Ishikawa (cell line): ENCODE results near the gene MAP3K8.

ENCODE experiments used
- CREB1 ChIP-seq: IDR thresholded peaks from 2 replicates; pipeline ENCODE4 v1.6.1; 2012; ENCODE audit warnings: low read depth
- EP300 ChIP-seq: IDR thresholded peaks from 2 replicates; pipeline ENCODE4 v1.6.1; 2012; ENCODE audit warnings: borderline replicate concordance
- FOXM1 ChIP-seq: IDR thresholded peaks from 2 replicates; pipeline ENCODE4 v1.6.1; 2012; ENCODE audit warnings: low read depth, borderline replicate concordance
- NFIC ChIP-seq: IDR thresholded peaks from 2 replicates; pipeline ENCODE4 v1.6.1; 2012
- RAD21 ChIP-seq: IDR thresholded peaks from 2 replicates; pipeline ENCODE4 v1.6.1; 2012; ENCODE audit warnings: low read depth
- TEAD4 ChIP-seq: IDR thresholded peaks from 2 replicates; pipeline ENCODE4 v1.6.1; 2012
- YY1 ChIP-seq: IDR thresholded peaks from 2 replicates; pipeline ENCODE4 v1.6.1; 2012; ENCODE audit warnings: low read depth
- ZBTB7A ChIP-seq: IDR thresholded peaks from 2 replicates; pipeline ENCODE4 v1.6.1; 2012; ENCODE audit warnings: low read depth
- TF ChIP-seq, protein P1 (sequence below): IDR thresholded peaks from 2 replicates; pipeline ENCODE4 v1.6.1; 2012
- TF ChIP-seq, protein P2 (sequence below): IDR thresholded peaks from 2 replicates; pipeline ENCODE4 v1.6.1; 2012; ENCODE audit warnings: low read depth, mild to moderate bottlenecking
- TF ChIP-seq, protein P3 (sequence below): IDR thresholded peaks from 2 replicates; pipeline ENCODE4 v1.6.1; 2012

MAP3K8 gene

GRCh38 chr10:30422151-30422695 is 11.8 kb upstream of the MAP3K8 start:
- TF ChIP-seq YY1 (no peak), FOXM1 (no peak), TEAD4 (no peak), EP300 (no peak)
- TF ChIP-seq, protein P1, sequence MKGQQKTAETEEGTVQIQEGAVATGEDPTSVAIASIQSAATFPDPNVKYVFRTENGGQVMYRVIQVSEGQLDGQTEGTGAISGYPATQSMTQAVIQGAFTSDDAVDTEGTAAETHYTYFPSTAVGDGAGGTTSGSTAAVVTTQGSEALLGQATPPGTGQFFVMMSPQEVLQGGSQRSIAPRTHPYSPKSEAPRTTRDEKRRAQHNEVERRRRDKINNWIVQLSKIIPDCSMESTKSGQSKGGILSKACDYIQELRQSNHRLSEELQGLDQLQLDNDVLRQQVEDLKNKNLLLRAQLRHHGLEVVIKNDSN, result no peak

GRCh38 chr10:30422981-30423654 is 10.9 kb upstream of the MAP3K8 start:
- TF ChIP-seq FOXM1, result no peak
- peak; percentile 78 for TF ChIP-seq TEAD4

DNA sequence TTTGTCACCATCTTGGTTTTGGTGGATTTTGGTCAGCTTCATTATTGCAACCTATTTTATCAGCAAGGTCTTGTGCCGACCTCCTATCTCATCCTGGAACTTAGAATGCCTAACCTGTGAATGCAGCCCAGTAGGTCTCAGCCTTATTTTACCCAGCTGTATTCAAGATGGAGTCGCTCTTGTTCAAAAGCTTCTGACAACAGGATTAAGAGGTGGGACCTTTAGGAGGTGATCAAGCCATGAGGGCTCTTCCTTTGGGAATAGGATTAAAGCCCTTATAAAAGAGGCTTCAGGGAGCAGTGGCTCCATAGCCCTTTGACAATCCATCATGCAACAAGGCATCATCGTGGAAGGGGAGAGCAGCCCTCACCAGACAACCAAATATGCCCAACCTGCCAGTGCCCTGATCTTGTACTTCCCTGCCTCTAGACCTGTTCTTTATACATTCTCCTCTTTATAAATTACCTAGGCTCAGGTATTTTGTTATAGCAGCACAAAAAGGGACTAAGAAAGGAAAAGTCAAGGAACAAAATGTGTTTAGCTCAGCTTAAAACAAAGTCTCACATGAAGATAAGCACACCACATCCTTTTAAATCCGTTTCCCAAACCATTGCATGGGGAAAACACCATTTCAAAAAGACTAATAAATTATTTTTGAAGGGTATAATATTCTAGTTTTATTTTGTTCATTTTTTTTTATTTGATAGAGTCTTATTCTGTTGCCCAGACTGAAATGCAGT is 8.5 kb upstream of the MAP3K8 start:
- TF ChIP-seq YY1, result no peak

DNA sequence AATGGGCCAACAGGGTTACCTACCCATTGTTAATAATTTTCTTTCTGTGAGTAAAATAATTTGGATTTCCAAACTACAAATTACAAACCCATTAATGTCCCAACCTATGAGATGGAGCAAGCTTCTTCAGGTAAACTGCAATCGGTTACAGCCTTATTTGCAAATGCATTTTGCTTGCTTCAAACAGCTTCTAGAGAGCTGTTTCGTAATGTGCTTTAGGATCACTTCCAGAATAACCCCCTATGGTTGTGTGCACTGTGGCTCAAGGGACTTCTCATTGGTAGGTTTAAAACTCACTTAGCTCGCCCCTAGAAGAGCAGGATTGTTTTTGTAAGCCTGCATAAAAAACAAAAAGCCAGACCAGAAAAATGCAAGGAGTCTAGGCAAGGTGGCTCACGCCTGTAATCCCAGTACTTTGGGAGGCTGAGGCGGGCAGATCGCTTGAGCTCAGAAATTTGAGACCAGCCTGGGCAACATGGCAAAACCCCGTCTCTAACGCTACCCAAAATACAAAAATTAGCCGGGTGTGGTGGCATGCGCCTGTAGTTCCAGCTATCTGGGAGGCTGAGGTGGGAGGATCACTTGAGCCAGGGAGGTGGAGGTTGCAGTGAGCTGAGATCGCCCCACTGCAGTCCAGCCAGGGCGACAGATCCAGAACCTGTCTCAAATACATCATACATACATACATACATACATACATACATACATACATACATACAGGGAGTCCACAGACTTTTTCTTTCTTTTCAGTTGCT is 3.3 kb upstream of the MAP3K8 start:
- TF ChIP-seq EP300 (no peak), RAD21 (no peak), FOXM1 (no peak), YY1 (no peak), NFIC (no peak), ZBTB7A (no peak), CREB1 (no peak)
- TF ChIP-seq, protein P2, sequence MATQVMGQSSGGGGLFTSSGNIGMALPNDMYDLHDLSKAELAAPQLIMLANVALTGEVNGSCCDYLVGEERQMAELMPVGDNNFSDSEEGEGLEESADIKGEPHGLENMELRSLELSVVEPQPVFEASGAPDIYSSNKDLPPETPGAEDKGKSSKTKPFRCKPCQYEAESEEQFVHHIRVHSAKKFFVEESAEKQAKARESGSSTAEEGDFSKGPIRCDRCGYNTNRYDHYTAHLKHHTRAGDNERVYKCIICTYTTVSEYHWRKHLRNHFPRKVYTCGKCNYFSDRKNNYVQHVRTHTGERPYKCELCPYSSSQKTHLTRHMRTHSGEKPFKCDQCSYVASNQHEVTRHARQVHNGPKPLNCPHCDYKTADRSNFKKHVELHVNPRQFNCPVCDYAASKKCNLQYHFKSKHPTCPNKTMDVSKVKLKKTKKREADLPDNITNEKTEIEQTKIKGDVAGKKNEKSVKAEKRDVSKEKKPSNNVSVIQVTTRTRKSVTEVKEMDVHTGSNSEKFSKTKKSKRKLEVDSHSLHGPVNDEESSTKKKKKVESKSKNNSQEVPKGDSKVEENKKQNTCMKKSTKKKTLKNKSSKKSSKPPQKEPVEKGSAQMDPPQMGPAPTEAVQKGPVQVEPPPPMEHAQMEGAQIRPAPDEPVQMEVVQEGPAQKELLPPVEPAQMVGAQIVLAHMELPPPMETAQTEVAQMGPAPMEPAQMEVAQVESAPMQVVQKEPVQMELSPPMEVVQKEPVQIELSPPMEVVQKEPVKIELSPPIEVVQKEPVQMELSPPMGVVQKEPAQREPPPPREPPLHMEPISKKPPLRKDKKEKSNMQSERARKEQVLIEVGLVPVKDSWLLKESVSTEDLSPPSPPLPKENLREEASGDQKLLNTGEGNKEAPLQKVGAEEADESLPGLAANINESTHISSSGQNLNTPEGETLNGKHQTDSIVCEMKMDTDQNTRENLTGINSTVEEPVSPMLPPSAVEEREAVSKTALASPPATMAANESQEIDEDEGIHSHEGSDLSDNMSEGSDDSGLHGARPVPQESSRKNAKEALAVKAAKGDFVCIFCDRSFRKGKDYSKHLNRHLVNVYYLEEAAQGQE, result no peak
- TF ChIP-seq, protein P3, sequence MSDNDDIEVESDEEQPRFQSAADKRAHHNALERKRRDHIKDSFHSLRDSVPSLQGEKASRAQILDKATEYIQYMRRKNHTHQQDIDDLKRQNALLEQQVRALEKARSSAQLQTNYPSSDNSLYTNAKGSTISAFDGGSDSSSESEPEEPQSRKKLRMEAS, result no peak
- TF ChIP-seq, protein P1, result no peak

- no peak for TF ChIP-seq FOXM1
These were observed 2.5 kb upstream of the MAP3K8 start for GRCh38 chr10:30431435-30431911.

GRCh38 chr10:30432622-30433305 is 1.2 kb upstream of the MAP3K8 start:
- TF ChIP-seq, protein P1, result no peak
- TF ChIP-seq, protein P3, result 0 out of 2 replicates have a peak, but pooled peaks have one; percentile 0

DNA sequence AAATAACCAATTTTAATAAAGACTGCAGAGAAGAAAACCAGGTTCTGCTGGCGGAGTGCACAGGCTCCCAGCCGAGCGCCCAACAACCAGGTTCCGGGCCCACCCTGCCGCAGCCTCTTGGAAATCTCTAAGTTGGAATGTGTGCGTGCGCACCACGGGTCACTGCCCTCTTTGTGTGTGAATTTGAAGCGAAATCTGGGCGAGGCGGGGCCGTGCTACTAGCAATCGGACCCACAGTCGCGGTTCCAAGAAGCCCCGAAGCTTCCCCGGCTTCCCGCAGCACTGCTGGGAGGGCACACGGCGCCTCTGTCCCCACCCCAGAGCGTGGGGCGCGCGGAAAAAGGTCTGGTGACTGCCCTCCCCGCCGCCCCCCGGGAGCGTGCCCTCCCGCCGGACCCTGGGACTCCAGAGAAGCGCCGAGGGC is 666 bp upstream of the MAP3K8 start:
- TF ChIP-seq NFIC (no peak), ZBTB7A (peak; percentile 7; the same call in 1 of the 2 replicates), TEAD4 (peak; percentile 46; the same call in 1 of the 2 replicates), CREB1 (no peak)
- TF ChIP-seq, protein P3, result 0 out of 2 replicates have a peak, but pooled peaks have one; percentile 7
